ENCODE data around the gene POLR2E.

The POLR2E gene

DNA sequence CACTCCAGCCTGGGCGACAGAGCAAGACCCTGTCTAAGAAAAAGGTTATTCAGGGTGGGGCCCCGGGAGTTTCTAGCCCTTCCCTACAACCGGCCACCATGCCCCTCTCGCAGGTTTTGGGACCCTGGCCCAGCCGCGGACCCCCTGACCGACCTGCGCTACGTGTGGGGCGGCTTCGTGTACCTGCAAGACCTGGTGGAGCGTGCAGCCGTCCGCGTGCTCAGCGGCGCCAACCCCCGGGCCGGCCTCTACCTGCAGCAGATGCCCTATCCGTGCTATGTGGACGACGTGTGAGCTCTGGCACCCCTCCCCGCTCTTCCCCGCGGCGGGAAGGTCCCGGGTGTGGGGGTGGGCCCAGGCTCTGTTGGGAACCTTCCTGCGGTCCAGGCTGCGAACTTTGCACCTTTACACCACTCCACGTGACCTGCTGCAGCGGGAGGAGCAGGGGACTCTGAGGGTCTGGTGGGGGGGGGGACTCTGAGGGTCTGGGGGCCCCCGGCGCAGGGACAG, 49.0 kb downstream of the POLR2E start:
- H3K27ac ChIP-seq, result peak overlapping the region; percentile 66
- no peak for TF ChIP-seq ZFX (IDR thresholded peaks at IDR 0.05; ENCODE audit: borderline replicate concordance)
- TF ChIP-seq, protein P1, sequence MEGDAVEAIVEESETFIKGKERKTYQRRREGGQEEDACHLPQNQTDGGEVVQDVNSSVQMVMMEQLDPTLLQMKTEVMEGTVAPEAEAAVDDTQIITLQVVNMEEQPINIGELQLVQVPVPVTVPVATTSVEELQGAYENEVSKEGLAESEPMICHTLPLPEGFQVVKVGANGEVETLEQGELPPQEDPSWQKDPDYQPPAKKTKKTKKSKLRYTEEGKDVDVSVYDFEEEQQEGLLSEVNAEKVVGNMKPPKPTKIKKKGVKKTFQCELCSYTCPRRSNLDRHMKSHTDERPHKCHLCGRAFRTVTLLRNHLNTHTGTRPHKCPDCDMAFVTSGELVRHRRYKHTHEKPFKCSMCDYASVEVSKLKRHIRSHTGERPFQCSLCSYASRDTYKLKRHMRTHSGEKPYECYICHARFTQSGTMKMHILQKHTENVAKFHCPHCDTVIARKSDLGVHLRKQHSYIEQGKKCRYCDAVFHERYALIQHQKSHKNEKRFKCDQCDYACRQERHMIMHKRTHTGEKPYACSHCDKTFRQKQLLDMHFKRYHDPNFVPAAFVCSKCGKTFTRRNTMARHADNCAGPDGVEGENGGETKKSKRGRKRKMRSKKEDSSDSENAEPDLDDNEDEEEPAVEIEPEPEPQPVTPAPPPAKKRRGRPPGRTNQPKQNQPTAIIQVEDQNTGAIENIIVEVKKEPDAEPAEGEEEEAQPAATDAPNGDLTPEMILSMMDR (IDR thresholded peaks at IDR 0.05), result no peak

DNA sequence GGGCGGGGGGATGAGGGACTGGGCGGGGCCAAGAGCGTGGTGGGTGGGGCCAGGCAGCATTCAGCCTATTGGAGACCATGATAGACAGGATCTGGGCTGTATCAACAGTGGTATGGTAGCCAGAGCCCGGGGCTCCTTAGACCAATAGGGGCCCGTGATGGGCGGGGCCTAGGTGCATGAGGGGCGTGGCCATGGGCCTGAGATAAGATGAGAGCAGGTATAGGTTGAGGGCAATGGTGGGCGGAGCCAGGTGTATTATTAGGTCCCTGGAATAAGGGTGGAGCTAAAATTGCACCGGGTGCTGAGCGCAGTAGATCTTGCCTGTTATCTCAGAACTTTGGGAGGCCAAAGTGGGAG, 50.0 kb downstream of the POLR2E start:
- peak overlapping the region; percentile 66 for H3K27ac ChIP-seq
- TF ChIP-seq ZFX (IDR thresholded peaks at IDR 0.05; ENCODE audit: borderline replicate concordance), result no peak
- TF ChIP-seq, protein P1 (IDR thresholded peaks at IDR 0.05), result no peak

DNA sequence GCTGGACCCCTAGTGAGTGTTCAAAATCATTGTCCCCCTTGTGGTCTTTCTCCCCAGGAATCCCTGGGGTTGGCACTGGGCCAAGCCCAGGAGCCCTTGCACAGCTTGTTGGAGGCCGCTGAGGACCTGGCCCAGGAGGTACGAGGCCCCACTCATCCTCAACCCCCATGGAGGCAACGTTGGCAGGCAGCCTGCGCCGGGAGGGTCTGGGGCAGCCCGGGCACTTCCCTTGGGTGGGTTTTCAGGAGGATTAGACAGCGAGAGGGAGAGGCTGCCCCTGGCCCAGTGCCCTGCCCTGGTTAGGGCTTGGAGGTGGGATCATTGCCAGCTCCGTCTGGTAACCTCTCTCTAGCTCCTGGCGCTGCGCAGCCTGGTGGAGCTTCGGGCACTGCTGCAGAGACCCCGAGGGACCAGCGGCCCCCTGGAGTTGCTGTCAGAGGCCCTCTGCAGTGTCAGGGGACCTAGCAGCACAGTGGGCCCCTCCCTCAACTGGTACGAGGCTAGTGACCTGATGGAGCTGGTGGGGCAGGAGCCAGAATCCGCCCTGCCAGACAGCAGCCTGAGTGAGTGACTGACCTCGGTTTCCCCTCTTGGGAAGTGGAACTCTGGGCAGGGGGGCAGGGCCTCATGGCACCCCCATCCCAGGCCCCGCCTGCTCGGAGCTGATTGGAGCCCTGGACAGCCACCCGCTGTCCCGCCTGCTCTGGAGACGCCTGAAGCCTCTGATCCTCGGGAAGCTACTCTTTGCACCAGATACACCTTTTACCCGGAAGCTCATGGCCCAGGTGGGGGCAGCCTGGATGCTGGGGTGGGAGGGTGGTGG, 52.3 kb downstream of the POLR2E start:
- no peak overlapping the region for H3K27ac ChIP-seq
- TF ChIP-seq ZFX (IDR thresholded peaks at IDR 0.05; ENCODE audit: borderline replicate concordance), result no peak
- TF ChIP-seq, protein P1 (IDR thresholded peaks at IDR 0.05), result no peak

DNA sequence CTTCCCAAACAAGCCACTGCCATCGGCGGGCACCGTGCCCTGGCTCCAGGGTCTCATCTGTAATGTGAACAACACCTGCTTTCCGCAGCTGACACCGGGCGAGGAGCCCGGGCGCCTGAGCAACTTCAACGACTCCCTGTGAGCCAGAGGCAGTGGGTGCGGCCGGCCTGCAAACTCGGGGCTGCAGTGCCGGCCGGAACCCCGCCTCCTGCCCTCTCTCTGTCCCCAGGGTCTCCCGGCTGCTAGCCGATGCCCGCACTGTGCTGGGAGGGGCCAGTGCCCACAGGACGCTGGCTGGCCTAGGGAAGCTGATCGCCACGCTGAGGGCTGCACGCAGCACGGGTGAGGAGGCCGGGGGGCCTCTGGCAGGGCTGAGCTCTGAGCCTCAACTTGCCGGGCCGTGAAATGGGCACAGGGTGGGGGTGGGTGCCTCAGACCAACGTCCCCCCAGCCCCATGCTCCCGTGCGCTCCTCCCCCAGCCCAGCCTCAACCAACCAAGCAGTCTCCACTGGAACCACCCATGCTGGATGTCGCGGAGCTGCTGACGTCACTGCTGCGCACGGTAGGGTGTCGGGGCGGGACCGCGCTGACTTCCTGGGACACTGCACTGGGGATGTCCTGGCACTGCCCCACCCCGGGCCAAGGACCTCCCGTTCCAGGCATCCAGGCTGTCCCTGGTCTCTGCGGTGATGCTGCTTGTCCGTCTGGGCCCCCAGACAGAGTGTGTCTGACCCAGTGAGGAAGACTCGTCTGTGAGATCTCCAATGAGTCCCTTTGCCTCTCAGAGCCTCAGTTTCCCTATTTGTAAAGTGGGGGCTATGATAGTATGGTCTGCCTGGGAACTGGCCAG, 53.1 kb downstream of the POLR2E start:
- TF ChIP-seq, protein P1 (IDR thresholded peaks at IDR 0.05), result no peak
- no peak for TF ChIP-seq ZFX (IDR thresholded peaks at IDR 0.05; ENCODE audit: borderline replicate concordance)
- H3K27ac ChIP-seq, result no peak overlapping the region

DNA sequence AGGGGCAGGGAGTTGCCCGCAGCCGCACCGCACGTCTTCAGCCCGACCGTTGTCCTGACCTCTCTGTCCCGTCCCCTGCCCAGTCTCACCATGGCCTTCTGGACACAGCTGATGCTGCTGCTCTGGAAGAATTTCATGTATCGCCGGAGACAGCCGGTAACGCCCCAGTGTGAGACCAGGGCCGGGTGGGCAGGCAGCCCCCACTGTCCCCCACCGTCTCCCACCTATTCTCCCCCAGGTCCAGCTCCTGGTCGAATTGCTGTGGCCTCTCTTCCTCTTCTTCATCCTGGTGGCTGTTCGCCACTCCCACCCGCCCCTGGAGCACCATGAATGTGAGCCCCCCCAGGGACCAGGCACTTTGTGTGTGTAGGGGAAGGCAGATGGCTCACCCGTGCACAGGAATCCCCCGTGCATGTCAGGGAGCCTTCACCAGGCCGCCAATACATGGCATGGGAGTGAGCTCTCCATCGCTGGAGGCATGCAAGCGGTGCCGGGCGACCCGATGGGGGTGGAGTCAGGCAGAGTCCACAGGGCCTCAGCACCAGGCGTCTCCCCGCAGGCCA, 53.8 kb downstream of the POLR2E start:
- peak overlapping the region; percentile 80 for H3K27ac ChIP-seq
- TF ChIP-seq, protein P1 (IDR thresholded peaks at IDR 0.05), result no peak
- TF ChIP-seq ZFX (IDR thresholded peaks at IDR 0.05; ENCODE audit: borderline replicate concordance), result no peak

DNA sequence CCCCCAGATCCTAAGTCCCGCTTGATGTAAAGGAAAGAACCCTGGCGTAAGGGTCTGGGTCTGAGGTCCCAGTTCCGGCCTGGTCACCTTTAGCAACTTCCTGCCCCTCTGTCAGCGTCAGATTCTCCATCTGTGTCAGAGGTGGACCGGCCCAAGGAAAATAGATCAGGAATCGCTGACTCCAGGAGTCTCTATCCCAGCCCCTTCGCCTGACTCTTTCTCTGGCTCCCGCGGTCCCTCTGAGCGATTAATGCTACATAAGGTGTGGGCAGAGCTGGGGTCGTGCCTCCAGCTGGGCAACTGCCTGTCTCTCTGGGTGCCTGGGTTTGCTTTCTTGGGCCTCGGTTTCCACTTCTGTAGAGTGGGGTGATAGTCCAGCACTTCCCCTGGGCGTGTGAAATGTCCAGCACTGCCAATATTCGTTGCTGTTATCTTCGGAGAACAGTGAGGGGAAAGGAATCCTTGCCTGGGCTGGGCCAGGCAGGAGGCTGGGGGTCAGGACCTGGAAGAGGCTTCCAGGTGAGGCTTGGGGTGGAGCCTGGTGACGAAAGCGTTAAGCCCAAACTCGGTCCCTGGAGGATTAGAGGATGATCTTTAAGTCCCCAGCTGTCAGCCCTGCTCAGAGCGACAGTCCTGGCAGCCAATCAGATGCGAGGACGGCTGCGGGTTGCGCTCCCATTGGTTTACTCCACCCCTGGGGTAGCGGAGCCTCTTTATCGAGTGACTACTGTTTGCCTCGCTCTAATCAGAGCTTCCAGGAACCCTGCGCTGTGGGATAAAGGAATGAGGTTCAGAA, 54.5 kb downstream of the POLR2E start:
- H3K27ac ChIP-seq, result peak overlapping the region; percentile 80
- no peak for TF ChIP-seq ZFX (IDR thresholded peaks at IDR 0.05; ENCODE audit: borderline replicate concordance)
- TF ChIP-seq, protein P1 (IDR thresholded peaks at IDR 0.05), result no peak

All from 22Rv1 (cell line).